ENCODE measurements around the gene KIAA1671.

DNA sequence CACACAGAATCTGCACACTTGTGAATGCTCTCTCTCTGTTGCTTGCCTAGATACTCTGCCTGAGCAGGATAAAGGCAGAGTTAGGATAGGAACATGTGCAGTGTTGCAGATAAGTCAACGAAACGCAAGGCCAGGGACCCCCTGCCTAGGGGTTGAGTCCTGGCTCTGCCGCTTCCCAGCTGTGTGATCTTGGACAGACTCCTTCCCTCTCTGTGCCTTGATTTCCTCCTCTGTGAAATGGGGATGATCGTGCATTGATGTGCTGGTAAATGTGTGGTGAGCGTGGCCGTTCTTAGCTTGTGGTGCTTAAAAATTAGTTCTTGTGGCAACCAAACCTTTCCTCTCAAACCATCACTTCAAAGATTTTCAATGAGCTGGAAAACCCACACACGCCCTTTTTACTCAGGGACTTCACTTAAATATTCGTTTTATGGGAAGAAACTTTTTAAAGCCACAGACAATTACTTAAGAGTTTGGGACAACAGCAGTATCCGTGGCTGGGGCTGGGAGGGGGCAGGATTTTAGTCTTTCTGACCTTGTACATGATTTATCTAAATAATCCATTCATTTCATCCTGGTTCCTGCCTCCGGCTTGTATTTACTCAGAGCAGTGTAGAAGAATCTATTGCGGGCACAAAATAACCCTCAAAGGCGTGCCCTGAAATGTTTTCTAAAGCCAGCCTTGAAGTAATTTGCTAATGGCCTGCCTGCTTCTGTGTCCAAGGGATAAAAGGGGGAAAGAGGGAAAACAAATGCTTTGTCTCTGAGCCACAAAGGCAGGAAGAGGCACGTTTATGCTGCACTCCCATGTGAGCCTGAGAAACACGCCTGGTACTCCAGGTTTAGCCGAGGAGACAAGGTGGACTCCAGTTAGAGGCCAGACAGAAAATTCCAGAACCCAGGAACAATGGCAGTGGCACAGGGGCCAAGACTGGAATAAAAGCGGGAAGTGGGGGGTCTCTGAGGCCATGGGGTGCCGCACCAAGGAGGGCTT lies 162.2 kb downstream of the KIAA1671 start:
- TF ChIP-seq, protein P1, sequence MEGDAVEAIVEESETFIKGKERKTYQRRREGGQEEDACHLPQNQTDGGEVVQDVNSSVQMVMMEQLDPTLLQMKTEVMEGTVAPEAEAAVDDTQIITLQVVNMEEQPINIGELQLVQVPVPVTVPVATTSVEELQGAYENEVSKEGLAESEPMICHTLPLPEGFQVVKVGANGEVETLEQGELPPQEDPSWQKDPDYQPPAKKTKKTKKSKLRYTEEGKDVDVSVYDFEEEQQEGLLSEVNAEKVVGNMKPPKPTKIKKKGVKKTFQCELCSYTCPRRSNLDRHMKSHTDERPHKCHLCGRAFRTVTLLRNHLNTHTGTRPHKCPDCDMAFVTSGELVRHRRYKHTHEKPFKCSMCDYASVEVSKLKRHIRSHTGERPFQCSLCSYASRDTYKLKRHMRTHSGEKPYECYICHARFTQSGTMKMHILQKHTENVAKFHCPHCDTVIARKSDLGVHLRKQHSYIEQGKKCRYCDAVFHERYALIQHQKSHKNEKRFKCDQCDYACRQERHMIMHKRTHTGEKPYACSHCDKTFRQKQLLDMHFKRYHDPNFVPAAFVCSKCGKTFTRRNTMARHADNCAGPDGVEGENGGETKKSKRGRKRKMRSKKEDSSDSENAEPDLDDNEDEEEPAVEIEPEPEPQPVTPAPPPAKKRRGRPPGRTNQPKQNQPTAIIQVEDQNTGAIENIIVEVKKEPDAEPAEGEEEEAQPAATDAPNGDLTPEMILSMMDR (conservative IDR thresholded peaks at IDR 0.05): no peak
- no peak for TF ChIP-seq ZFX (IDR thresholded peaks at IDR 0.05)
